ENCODE measurements around the gene NCCRP1.
A peak's percentile ranks its signal among the peaks of the same experiment; 100 is the strongest.

NCCRP1 gene

DNA sequence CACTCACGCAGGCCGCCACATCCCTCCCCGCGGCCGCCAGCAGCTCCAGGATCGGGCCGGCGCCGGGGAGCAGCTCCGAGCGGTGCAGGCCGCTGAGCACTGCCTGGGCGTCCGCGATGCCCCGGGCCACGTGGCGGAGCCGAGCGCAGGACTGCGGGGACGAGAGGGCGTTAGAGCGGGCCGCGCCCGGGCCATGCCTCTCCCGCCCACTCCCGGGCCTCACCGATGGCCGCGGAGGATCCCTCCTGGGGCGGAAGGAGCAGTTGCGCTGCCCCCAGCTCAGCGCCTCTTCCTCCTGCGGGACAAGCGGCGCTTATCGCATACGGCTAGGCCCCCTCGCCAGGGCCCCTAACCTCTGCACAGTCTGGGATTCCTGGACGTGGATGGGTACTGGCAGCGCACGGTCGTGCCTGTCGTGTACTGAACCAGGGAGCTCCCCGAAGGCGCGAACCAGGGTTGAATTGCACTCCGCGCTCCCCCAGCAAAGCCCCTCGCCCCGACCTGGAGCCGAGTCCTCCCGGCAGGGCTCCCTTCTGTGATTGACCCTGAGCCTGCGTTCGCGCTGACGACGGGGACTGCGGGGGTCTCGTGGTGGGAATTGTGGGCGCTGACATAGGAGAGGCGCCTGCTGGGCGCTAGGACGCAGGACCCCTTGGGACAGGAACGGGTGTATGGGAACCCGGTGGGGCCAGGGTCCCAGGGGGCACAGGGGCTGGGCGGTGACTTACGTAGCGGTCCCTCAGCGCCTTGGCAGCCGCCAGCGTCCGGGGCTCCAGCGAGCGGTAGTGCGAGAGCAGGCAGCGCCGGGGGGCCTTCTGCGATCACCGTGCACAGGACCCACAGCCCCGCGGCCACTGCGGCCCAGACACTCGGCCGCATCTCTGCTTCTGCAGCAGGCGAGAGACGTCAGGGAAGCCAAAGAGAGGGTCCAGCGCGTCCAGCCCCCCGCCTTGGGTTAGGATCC, 51.2 kb downstream of the NCCRP1 start:
- DNase-seq, result no peak

DNA sequence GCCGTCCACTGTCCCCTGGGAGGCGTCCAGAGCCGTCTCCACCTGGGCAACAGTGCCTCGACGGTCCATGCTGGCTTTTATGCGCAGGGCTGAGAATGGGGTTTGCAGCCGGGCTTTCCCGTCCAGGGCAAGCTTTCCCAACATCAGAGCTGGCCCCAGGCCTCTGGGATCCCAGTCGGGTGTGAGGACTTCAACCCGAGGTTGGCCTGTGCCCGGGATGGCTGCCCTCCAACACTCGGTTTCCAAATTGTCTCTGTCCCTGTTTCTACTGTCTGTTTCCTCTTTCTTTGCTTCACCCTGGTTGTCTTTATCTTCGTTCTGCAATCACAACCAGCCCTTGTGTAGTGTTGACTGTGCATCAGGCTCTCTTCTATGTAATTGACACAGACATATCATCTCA, 52.0 kb downstream of the NCCRP1 start, which contains the start of gene IFNL4:
TSS of gene IFNL4 (minus strand) at position 51 of the 400 bp plus-strand sequence.
- peak; percentile 28 for DNase-seq

DNA sequence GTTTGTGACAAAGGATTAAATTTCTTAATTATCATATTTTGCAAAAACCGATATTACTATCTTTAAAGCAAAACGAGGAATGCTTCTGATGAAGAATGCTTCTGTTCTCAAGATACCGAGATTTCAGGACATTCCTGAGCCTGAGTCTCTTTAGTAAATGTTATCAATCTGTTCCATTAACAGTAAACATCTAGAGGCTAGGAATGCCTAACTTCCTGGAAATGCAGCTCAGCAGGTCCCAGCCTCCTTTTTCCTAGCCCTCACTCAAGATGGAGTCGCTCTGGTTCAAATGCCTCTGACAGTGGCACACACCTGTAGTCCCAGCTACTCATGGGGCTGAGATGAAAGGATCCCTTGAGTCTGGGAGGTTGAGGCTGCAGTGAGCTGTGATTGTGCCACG, 54.3 kb downstream of the NCCRP1 start:
- DNase-seq, result no peak

Measured in OCI-M1 (cell line).